Measurements from ENCODE around the gene CAPN3. TPM values are rescaled to one million over a fixed set of nuclear protein-coding genes. Genes with fewer than 3 reads are reported as not detected.

The CAPN3 gene
- total RNA-seq, 1 donor from 2014 or later: 12.3 TPM

DNA sequence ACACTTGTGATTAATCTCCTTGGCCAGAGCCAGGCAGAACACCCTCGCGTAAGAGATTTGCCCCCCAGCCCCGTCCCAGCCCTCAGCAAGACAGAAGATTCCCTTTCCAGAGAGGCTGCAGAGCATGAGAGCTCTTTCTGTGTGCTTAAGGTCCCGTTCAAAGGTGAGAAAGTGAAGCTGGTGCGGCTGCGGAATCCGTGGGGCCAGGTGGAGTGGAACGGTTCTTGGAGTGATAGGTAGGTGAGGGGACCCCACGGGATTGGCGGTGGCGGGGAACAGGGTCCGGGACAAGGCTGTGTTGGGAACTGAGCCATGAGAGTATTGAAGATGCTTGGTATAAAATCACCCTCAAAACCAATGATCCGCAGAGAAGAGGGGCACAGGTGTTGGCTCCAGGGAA is 34.8 kb downstream of the CAPN3 start:
- DNase-seq (ENCODE audit: low read depth): no peak

DNA sequence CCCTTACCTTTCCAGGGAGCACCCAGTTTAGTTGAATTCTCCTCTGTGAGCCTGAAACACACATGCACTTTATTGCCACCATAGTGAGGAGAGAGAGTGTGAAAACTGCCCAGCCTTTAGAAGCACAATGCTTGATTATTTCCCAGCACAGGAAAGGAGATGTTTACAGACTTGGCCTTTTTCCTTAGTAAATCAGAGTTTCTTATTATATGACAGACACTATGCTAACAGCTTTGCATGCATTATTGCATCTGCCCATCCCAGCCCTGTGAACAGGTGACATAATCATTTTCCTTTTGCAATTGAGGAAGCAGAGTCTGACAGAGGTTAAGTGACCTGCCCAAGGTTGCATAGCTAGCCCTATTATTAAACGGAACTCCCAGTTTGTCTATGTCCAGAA is 36.5 kb downstream of the CAPN3 start:
- no peak for DNase-seq (ENCODE audit: low read depth)

DNA sequence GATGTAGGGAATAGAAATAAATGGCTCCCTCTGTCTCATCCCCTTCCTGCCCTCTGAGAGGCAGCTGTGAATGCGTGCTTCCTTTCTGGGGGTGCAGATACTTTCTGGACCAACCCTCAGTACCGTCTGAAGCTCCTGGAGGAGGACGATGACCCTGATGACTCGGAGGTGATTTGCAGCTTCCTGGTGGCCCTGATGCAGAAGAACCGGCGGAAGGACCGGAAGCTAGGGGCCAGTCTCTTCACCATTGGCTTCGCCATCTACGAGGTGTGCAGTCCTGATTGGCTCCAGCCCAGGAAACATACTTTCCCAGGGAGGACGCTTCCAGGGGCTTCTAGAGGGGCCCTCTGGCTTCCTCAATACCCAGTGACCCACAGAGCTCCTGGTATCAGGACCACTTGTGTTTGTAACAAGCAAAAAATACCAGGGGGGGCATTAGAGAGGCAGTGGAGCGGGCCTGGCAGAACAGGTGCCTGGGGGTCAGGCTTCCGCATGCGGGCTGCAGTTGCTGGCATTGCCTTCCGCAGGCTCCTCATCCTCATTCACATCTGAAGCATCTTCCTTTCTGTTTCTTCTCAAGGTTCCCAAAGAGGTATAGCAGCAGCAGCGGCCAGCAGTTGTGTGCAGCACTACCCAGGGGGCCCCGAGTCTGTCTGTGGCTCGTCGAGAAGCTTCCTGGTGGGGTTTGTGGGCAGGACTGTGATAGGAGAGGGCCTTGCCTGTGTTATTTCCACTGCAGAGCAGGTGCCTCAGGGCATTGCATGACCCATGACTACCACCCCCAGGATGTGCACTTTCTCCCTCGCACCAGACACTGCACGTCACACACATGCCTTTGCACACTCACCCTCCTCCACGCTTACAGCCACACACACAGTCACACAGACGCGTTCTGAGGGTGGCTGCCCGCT is 42.5 kb downstream of the CAPN3 start:
- no peak for DNase-seq (ENCODE audit: low read depth)

- DNase-seq (ENCODE audit: low read depth): no peak
Observed at GRCh38 chr15:42402455-42403205, 43.3 kb downstream of the CAPN3 start.

- DNase-seq (ENCODE audit: low read depth): no peak
Observed at GRCh38 chr15:42403389-42403788, 44.1 kb downstream of the CAPN3 start.

DNA sequence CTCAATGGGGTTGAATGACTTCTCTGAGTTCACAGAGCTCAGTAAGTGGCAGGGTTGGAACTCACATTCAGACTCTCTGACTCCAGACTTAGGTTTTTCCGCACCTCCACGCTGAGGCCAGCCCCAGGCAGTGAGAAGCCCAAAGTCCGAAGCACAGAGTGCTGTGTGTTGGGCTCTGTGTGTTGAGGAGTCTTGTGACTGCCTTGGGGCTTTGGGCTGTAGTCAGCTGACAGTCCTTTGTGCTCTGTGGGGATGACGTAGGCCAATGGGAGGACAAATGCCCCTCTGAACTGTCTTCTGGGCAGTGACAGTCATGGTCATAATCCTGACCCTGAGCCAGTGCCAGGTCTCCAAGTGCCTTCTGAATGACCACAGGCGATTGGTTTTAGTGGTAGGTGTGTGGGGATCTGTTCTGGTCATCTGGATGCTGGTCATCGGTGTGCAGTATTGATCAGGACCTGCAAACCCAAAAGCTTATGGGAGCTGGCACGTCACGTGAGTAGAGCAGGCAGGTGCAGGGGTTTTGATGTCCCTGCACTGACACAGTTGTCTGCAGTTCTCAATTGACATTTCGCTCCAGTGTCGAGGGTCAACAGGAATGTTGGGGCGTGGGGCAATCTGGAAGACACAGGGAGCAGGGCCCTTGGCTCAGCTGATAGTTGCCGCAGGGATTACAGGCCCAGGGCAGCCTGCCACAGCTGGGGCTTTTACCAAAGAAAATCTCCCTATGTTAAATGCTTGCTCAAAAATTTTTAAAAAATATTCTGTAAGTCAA is 45.3 kb downstream of the CAPN3 start:
- peak; percentile 74 for DNase-seq (ENCODE audit: low read depth)

- no peak for DNase-seq (ENCODE audit: low read depth)
Observed at GRCh38 chr15:42405863-42406482, 46.7 kb downstream of the CAPN3 start.

GRCh38 chr15:42408178-42408577 is 48.9 kb downstream of the CAPN3 start:
- DNase-seq (ENCODE audit: low read depth): no peak

- DNase-seq (ENCODE audit: low read depth): no peak
Observed at GRCh38 chr15:42409011-42409410, 49.7 kb downstream of the CAPN3 start.

GRCh38 chr15:42411884-42412283 is 52.6 kb downstream of the CAPN3 start:
- DNase-seq (ENCODE audit: low read depth): no peak

- no peak for DNase-seq (ENCODE audit: low read depth)
Observed at GRCh38 chr15:42413920-42414319, 54.6 kb downstream of the CAPN3 start.

DNA sequence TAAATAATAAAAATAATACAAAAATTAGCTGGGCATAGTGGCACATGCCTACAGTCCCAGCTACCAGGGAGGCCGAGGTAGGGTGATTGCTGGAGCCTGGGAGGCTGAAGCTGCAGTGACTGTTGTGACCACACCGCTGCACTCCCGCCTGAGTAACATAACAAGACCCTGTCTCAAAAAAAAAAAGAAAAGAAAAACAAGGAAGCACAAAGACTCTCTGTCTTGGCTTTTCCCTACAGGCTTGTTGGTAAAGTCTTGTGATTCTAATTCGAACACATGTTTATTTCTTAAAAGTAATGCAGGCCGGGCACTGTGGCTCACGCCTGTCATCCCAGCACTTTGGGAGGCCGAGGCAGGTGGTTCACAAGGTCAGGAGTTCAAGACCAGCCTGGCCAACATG is 60.1 kb downstream of the CAPN3 start:
- DNase-seq (ENCODE audit: low read depth): no peak

GRCh38 chr15:42421376-42421775 is 62.1 kb downstream of the CAPN3 start:
- DNase-seq (ENCODE audit: low read depth): peak; percentile 51

DNA sequence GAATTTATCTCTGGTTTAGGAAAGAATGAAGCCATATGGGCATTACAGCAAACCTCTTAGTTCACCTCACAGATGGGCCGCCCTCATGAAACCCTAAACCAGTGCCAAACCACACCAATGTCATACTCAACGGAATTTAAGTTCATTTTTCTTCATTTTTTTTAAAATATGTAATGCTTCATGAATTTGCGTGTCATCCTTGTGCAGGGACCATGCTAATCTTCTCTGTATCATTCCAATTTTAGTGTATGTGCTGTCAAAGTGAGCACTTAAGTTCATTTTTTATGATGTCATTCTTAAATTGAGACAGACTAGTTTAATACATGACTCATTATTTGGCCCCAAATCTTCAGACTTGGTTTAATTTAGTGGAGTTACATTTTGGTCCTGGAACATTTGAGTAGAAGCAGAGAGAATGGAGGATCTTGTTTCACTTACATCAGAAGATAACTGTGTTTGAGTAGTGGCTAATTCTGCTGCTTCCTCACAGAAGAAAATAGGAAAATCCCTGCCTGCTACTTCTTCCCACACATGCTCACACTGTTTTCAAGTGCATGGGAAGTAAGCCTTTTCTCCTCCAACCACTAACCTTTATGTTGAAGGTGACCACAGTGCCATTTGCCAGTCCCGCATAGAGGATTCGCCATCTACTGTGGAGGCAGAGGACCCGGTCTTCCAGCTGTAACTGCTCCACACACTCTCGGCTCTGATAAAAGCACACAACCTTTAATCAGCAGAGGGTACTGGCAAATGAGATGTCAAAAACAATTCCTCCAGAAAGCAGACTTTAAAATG is 68.3 kb downstream of the CAPN3 start:
- peak; percentile 80 for DNase-seq (ENCODE audit: low read depth)

DNA sequence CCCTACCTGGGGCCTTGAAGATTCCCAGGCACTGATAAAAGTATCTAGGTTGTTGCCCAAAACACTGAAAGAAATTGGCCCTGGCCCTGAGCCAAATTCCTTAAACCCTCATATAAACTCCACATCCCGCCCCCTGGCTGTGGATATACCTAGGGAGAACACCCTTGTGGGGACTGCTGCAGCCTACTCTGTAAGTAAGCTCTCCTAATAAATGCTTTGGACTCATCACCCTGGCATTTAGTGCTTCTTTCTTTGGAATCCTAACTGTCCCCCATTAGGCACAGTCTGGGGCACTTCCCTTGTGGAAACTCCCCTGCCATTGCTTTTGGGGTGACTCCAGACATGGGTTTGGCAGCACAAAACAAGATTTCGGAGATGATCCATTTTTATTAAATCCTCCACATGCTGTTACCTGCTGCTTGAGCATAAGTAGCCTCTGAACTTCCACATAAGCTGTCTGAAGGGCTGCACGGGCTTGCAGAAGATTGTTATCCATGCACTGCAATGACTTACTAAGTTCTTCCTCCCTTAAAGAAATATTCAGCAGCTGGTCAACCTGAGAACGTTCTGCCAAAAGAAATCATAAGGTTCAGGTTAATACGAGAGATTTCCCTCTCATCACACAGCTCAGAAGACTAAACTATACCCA is 85.2 kb downstream of the CAPN3 start:
- peak; percentile 22 for DNase-seq (ENCODE audit: low read depth)

DNA sequence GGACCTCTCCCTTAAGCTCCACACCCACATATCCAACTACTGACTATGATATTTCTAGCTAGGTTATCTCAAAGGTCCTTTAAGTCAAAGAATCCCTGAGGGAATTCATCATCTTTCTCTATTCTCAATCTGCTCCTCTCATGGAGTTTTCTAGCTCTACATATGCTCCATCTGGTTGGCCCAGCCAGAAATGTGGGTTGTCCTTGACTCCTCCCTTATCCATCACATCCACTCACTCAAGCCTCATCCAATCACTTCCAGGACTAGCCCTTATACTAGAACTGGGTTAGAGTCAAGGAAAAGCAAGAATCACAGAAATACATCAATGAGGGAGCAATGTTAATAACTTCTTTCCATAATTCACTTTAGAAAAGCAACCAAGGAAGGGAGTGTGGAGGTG is 86.2 kb downstream of the CAPN3 start:
- no peak for DNase-seq (ENCODE audit: low read depth)

DNA sequence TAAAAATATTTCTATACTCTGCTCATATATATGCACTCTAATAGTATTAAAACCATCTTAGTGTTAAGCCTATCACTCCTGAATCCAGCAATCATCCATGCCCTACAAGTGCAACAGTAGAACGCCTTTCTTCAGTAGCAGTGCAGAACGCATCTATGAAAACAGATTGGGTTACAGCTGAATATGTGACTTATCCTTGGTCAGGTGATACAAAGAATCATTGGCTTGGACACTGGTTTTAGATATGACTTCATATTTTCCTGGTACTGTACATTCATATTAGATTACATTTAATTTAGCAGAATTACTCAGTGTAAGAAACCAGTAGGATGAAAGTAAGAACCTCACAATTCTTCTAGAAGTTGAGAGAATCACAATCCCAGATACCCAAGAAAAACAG is 88.3 kb downstream of the CAPN3 start:
- peak; percentile 56 for DNase-seq (ENCODE audit: low read depth)

DNA sequence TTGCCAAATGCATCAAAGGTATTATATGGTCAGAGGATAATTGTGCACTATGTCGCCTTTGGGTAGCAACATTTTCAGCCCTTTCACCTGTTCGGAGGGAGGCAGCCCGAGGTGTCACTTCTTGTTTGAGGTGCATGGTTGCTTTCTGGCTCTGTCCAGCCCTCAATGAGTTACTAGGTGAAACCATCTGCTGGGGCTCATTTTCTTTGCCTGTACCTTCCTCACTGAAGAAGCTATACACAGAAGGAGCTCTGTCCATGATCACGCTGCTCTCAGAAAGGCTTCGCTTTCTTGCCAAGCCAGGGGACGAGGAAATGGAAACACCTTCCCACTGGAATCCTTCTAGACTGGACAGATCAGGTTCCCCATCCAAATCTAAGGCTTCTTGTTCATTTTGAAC is 89.0 kb downstream of the CAPN3 start:
- DNase-seq (ENCODE audit: low read depth): no peak

DNA sequence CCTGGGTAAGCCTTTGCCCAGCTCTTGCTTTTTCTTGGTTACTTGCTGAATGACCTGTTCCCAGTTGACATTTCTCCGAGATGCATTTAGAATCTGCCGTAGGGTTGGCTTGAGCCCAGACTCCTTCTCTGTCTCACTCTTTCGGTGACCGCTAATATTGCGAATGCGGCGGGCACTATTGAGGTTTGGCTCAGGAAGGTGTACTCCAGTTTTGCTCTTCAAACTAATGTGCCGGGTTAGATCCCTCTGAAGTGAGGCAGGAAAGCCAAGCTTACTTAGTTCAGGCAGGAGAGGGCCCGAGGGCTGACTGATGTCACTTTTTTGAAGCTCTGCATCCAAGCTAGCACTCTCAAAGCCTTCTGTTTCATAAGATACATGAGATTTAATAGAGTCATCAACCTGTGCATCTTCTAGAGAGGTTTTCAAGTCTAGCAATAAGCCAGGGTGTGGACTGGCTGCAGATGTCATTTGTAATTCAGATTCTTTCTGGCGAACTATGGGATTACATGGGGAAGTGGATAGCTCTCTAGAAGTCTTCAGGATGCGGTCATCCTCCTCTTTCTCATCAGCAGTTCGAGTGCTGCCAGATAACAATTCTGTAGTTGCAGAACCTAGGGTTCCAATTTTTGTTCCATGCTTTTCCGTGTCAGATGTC is 90.6 kb downstream of the CAPN3 start:
- no peak for DNase-seq (ENCODE audit: low read depth)

Measured in myocyte (in vitro differentiated cells).